NCI-H2196 (cell line): ENCODE data around the gene LSM11.

Experiments
- DNase-seq: peaks from one replicate; lab custom pipeline; 2025; ENCODE audit not compliant: unreplicated experiment; lab: John Stamatoyannopoulos, UW

The LSM11 gene

GRCh38 chr5:157767689-157768088, 24.2 kb downstream of the LSM11 start:
- DNase-seq, result no peak

GRCh38 chr5:157770665-157771064, 27.2 kb downstream of the LSM11 start:
- DNase-seq, result no peak

DNA sequence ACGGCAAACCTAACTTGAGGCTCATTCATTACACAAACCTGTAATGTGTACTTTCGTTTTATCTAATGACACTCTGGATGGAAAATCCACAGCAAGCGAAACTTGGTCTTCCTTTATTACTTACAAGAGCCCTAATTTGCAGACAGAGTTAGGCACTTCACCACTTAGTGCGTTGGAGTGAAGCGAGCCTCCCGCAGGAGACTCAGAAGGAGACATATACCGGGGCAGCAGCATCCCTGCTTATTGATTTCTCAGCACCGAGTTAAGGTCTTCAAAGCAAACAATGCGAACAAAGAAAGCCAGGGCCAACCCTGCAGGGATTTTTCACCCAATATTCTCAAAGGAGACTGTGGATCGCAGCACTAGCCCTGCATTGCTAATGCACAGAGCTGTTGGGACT, 28.6 kb downstream of the LSM11 start:
- no peak for DNase-seq

DNA sequence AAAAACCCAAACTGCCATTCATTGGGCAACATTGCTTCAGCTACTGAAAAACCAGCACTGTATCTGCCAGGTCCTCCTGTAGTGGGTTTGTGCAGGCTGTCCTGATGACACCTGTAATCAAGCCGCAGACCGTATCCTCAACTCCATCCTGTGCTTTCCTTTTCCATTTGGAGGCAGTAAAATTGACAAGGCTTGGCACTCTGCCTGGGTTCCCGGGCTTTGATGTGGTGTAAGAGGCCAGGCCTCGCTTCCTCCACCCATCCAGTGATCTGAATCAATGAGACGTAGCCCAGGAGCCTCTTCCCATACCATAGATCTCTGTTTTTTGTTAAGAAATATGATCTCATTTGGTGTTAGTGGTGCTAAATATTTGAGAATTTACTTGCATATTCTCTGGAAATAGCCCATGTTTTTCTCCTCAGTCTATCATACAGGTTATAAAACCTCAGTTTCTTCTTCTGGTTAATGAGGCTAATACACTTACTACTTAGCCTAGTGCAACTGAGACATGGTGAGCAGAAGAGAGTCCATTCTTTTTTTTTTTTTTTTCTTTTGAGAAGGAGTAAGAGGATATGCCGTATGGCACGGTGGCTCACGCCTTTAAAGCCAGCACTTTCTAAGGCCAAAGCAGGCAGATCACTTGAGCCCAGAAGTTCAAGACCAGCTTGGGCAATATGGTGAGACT, 34.8 kb downstream of the LSM11 start:
- DNase-seq, result peak; percentile 78

- DNase-seq, result no peak
Measured at GRCh38 chr5:157779221-157779620, 35.7 kb downstream of the LSM11 start.

GRCh38 chr5:157785801-157786200, 42.3 kb downstream of the LSM11 start:
- no peak for DNase-seq

- no peak for DNase-seq
Measured at GRCh38 chr5:157793301-157793700, 49.8 kb downstream of the LSM11 start.

- DNase-seq, result no peak
Measured at GRCh38 chr5:157799578-157799977, 56.1 kb downstream of the LSM11 start.

DNA sequence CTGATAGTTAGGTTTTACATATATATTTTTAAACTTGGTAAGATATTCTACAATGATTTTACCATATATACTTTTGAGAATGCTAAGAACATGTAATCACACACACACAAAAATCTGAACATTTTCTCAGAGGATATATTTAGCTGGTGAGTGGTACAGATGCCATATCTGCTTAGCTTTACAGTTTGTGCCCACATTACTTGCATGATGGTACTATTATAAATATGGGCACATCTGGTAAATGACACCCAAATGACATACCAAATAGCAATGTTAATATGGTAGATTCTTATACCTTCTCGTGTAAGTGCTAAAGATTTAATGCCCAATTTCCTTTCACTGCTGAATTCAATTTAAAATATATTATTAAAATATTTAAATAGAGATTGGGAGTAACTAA, 56.6 kb downstream of the LSM11 start:
- no peak for DNase-seq

- DNase-seq, result no peak
Measured at GRCh38 chr5:157802736-157803135, 59.2 kb downstream of the LSM11 start.

DNA sequence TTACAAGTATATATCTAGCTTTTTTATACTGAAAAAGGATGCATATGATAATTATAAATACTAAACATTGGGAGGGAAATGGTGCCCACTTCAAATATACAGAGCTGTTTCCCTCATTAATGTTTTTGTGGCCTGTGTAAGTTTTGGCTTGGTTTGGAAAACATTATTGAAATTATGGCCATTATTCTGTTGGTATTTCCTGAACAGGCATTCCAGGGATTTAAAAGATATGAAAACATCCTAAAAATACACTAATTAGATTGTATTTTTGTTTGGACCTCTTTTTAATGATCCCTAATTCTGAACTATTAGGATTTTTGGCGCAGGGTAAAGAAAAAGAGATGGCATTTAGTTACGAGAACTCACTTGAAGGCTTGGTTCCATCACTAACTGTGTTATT, 64.5 kb downstream of the LSM11 start:
- DNase-seq, result no peak
